CD1c-positive myeloid dendritic cell (primary cell): ENCODE data around the gene ASB13.

Source experiments
- DNase-seq: peaks from one replicate; pipeline ENCODE4 v3.0.0-alpha.2; 2016; ENCODE audit errors: extremely low spot score

The ASB13 gene

GRCh38 chr10:5589011-5589660, 77.3 kb downstream of the ASB13 start:
- no peak for DNase-seq
